Caki2 (cell line): ENCODE measurements around the gene SMARCD3. TPM values are rescaled to one million over a fixed set of nuclear protein-coding genes. Genes with fewer than 3 reads are reported as not detected.

ENCODE experiments used
- DNase-seq: peaks from one replicate; pipeline ENCODE4 v3.0.0-alpha.2; 2015; ENCODE audit warnings: low read depth
- in situ Hi-C: cut with HindIII; loops from 2 replicates; pipeline ENCODE4 v1.10.0; 2016; ENCODE audit warnings: low sequenced_read_pairs, low pct_unique_long_range_greater_than_20kb, mixed read lengths
- total RNA-seq: library from RNA; depleted of rRNA; stranded (reverse); fragments of >200 nt; shearing (Covaris generic); gene quantifications from 2 replicates; pipeline ENCODE4 v1.2.3, GENCODE V29; 2014; ENCODE audit warnings: low replicate concordance

Gene SMARCD3
- total RNA-seq, 1 experiment from 2014 or later: 13.1 TPM

GRCh38 chr7:151228024-151228866, 20.2 kb downstream of the SMARCD3 start:
- in situ Hi-C loops: no loop called here
- DNase-seq: no peak

- peak; percentile 97 for DNase-seq
- in situ Hi-C loops: no loop called here
Observed at GRCh38 chr7:151226875-151227782, 21.4 kb downstream of the SMARCD3 start, which contains the start of gene ABCF2. Gene ABCF2, minus strand, starts transcription at chr7:151227205. Its CDS starts 747 bp downstream, at chr7:151226458.

- no peak for DNase-seq
- in situ Hi-C loops: no loop called here
Observed at GRCh38 chr7:151226560-151226874, 22.0 kb downstream of the SMARCD3 start.

- DNase-seq: no peak
- in situ Hi-C loops: no loop called here
Observed at GRCh38 chr7:151225948-151226510, 22.5 kb downstream of the SMARCD3 start.

- in situ Hi-C loops: no loop called here
- DNase-seq: no peak
Observed at GRCh38 chr7:151223728-151224127, 24.8 kb downstream of the SMARCD3 start.

- in situ Hi-C loops: no loop called here
- DNase-seq: no peak
Observed at GRCh38 chr7:151218170-151218569, 30.3 kb downstream of the SMARCD3 start.

- DNase-seq: no peak
- in situ Hi-C loops: no loop called here
Observed at GRCh38 chr7:151215396-151215795, 33.1 kb downstream of the SMARCD3 start.

GRCh38 chr7:151213826-151214225, 34.7 kb downstream of the SMARCD3 start:
- in situ Hi-C loops: no loop called here
- DNase-seq: no peak

GRCh38 chr7:151212626-151213025, 35.9 kb downstream of the SMARCD3 start:
- in situ Hi-C loops: no loop called here
- DNase-seq: no peak

GRCh38 chr7:151211155-151211772, 37.2 kb downstream of the SMARCD3 start:
- no peak for DNase-seq
- in situ Hi-C loops: no loop called here

- in situ Hi-C loops: no loop called here
- DNase-seq: no peak
Observed at GRCh38 chr7:151210087-151210854, 38.2 kb downstream of the SMARCD3 start, which contains the start of gene H2BK1. Gene H2BK1, minus strand, starts transcription at chr7:151210488. Its CDS starts 170 bp downstream, at chr7:151210318.

GRCh38 chr7:151209588-151209987, 38.9 kb downstream of the SMARCD3 start:
- in situ Hi-C loops: no loop called here
- no peak for DNase-seq

- no peak for DNase-seq
- in situ Hi-C loops: no loop called here
Observed at GRCh38 chr7:151208253-151208862, 40.1 kb downstream of the SMARCD3 start.

- DNase-seq: no peak
- in situ Hi-C loops: no loop called here
Observed at GRCh38 chr7:151207804-151208203, 40.7 kb downstream of the SMARCD3 start.

GRCh38 chr7:151207315-151207714, 41.2 kb downstream of the SMARCD3 start:
- no peak for DNase-seq
- in situ Hi-C loops: no loop called here

- DNase-seq: no peak
- in situ Hi-C loops: no loop called here
Observed at GRCh38 chr7:151206914-151207313, 41.6 kb downstream of the SMARCD3 start.

GRCh38 chr7:151205730-151206129, 42.8 kb downstream of the SMARCD3 start:
- no peak for DNase-seq
- in situ Hi-C loops: no loop called here
